HG03280 (cell line): ENCODE data around the gene ERGIC3.

Experiments used
- ATAC-seq: cut with Tn5 transposase; IDR thresholded peaks from one replicate; pipeline ENCODE4 v1.9.1; 2021; ENCODE audit warnings: mild to moderate bottlenecking, moderate library complexity; ENCODE audit not compliant: unreplicated experiment

The ERGIC3 gene

DNA sequence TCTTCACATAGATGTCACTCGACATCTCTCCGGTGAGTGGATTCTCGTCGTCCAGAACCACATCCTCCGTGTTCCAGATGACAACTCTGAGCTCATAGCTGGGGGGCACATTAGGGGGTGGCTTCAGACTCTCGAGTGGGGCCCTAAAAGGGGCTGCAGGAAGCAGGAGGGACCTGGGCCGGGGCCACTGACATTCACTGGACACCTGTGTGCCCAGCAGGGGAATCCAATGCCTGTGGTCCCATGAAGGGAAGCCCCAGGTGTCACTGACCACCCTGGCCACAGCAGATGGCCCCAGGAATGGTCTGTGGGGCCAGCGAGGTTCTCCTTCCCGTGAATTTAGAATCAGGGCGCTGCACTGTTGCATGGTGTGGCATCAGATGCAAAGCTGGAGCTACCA is 18.7 kb downstream of the ERGIC3 start:
- no peak for ATAC-seq

DNA sequence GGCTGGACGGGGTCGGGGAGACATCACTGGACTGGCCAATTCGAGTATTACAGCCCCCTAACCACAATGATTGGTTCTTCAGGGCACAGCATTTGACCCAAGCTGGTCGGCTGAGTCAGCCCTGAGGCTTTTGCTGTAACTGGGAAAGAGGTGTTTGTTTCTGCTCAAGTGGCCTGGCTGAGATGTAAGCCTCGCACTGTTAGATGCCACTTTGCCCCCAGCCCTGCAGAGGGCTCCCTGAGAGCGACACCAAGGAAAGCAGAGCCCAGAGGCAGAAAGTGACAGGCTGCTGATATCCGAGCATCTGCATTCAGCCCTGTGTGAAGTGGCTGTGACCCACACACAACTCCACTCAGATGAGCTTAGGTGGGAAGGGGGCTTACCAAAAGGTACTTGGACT is 19.4 kb downstream of the ERGIC3 start:
- ATAC-seq, result no peak

- no peak for ATAC-seq
Measured at GRCh38 chr20:35561671-35562070, 19.8 kb downstream of the ERGIC3 start.

GRCh38 chr20:35562541-35563110 is 20.7 kb downstream of the ERGIC3 start:
- ATAC-seq, result no peak

- ATAC-seq, result no peak
Measured at GRCh38 chr20:35563834-35564233, 22.0 kb downstream of the ERGIC3 start.

GRCh38 chr20:35564905-35565304 is 23.0 kb downstream of the ERGIC3 start:
- no peak for ATAC-seq

DNA sequence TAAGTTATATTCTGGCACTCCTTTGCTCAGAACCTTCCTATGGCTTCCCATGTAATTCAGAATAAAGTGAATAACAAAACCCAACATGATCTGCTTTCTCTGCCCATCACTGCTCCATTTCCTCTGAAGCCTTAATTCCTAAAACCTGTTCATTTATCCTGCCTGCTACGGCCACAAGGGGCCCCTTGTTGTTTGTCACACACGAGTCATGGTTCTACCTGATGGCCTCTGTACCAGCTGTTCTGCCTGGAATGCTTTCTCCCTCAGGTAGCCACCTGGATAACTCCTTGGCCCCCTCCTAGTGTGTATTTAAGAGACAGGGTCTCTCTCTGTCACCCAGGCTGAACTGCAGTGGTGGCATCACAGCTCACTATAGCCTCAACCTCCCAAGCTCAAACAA is 26.8 kb downstream of the ERGIC3 start:
- ATAC-seq, result no peak

DNA sequence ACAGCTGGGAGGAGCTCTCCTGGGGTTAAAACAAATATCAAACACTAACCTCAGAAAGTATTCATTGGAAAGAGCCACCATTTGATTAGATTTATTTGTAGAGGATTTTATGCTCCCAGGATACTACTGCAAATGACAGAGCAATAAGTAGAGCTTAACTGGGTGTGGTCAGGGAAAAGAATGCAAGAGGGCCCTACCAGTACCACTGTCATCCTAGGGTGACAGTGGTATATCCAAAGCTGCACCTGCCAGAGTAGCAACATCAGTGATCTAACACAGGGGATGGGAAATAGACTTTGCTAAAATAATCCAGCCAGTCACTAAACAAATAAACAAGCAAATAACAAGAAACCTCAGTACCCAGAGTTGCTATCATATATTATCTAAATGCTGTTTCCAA is 29.7 kb downstream of the ERGIC3 start:
- ATAC-seq, result no peak

GRCh38 chr20:35572838-35573237 is 31.0 kb downstream of the ERGIC3 start:
- ATAC-seq, result no peak

DNA sequence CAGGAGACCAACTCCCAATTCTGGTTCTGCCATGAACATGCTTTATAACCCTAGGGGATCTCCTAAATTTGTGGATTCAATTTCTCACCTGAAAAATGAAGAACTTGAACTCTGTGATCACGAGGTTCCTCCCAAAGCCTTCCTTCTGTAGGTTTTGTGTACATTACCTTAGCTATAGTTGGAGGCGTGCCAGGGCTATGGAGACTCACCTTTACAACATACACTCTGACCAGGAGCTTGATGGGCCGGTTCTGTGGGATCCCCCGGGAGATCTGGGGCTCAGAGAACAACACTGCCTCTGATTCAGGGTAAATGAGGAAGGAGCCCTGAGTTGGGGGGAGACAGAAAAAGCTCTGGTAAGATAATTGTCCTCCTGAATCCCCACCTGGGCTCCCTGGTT is 34.1 kb downstream of the ERGIC3 start:
- no peak for ATAC-seq

GRCh38 chr20:35576816-35577215 is 34.9 kb downstream of the ERGIC3 start:
- ATAC-seq, result no peak

- ATAC-seq, result no peak
Measured at GRCh38 chr20:35578469-35578868, 36.6 kb downstream of the ERGIC3 start.

DNA sequence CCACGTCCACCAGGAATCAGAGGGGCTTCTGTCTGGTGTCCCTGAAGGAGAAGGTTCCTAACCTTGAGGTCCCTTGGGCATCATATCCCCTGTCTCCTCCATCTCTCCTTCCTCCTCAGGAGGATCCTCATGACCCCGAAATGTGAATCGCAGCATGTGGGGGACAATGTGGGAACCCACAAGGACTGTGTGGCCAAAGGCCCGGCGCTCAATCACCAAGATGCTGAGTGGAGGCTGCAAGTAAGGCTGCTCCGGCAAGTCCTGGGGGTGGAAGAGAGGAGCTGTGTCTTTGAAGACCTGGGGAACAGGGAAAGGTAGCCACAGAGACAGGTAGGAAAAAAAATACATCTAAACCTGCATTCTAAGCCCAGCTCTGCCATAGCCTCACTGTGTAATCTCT is 37.3 kb downstream of the ERGIC3 start:
- ATAC-seq, result no peak

GRCh38 chr20:35582131-35582530 is 40.3 kb downstream of the ERGIC3 start:
- no peak for ATAC-seq

GRCh38 chr20:35582741-35583404 is 41.0 kb downstream of the ERGIC3 start:
- ATAC-seq, result no peak

- ATAC-seq, result no peak
Measured at GRCh38 chr20:35583636-35584560, 42.0 kb downstream of the ERGIC3 start.

- ATAC-seq, result no peak
Measured at GRCh38 chr20:35586751-35587425, 45.0 kb downstream of the ERGIC3 start.

DNA sequence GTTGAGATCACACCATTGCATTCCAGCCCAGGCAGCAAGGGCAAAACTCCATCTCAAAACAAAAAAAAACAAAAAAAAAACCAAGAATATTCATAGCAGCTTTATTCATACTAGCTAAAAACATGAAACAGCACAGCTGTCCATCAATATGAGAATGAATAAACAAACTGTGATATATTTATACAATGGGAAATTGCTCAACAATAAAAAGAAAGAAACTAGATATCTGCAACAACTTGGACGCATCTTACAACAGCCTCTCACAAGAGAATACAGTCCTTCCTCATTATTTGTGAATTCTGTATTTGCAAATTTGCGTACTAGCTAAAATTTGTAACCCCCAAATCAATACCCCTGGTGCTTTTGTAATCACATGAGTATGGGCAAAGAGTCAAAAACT is 45.6 kb downstream of the ERGIC3 start:
- no peak for ATAC-seq

GRCh38 chr20:35588397-35588796 is 46.5 kb downstream of the ERGIC3 start:
- ATAC-seq, result no peak

- no peak for ATAC-seq
Measured at GRCh38 chr20:35592339-35592974, 50.6 kb downstream of the ERGIC3 start.

- no peak for ATAC-seq
Measured at GRCh38 chr20:35595456-35595855, 53.6 kb downstream of the ERGIC3 start.
